IMR-90 (cell line): Measurements from ENCODE around the gene MTOR. TPM values are rescaled to one million over a fixed set of nuclear protein-coding genes. Genes with fewer than 3 reads are reported as not detected.

Source experiments
- ATAC-seq: fragments of 200-7000 bp; cut with Tn5 transposase; 2 replicates; pipeline ENCODE4 v1.9.1; 2020; ENCODE audit warnings: low read depth, mild to moderate bottlenecking, moderate library complexity
- BruUV-seq: library from RNA; stranded (reverse); fragments of 400-500 nt; replicated peaks from 2 replicates; lab custom pipeline; 2021; lab: Mats Ljungman, UMichigan
- CTCF ChIA-PET: fragments of 300-600 bp; formaldehyde crosslinking; extraction: SDS; loops from one replicate; lab custom pipeline; 2021; ENCODE audit warnings: antibody characterized with exemption; lab: Yijun Ruan, JAX
- POLR2A ChIA-PET: fragments of 300-600 bp; sonication (Branson Sonifier 250); formaldehyde crosslinking; loops from one replicate; lab custom pipeline; 2022; ENCODE audit warnings: antibody characterized with exemption; ENCODE audit not compliant: unreplicated experiment; lab: Charles Lee
- DNase-seq: peaks from one replicate; pipeline ENCODE4 v3.0.0; 2013
- H2AFZ ChIP-seq: replicated peaks from 2 replicates; pipeline ENCODE3; 2013; ENCODE audit warnings: low read length, mild to moderate bottlenecking; ENCODE audit not compliant: poor library complexity
- H2AK5ac ChIP-seq: 2 replicates; pipeline ENCODE4 v1.6.1; 2013; ENCODE audit warnings: low read depth, low read length, inconsistent platforms
- H2AK9ac ChIP-seq: replicated peaks from 2 replicates; pipeline ENCODE3; 2013; ENCODE audit warnings: mild to moderate bottlenecking, low read depth, low read length, moderate library complexity; ENCODE audit not compliant: poor library complexity
- H2BK120ac ChIP-seq: 2 replicates; pipeline ENCODE4 v1.6.1; 2013; ENCODE audit warnings: low read depth, low read length, inconsistent platforms
- H2BK15ac ChIP-seq: 3 replicates; pipeline ENCODE4 v1.6.1; 2013; ENCODE audit warnings: low read depth, low read length, inconsistent platforms
- H2BK20ac ChIP-seq: 2 replicates; pipeline ENCODE4 v1.6.1; 2013; ENCODE audit warnings: low read depth, mild to moderate bottlenecking, inconsistent platforms, low read length, moderate library complexity
- H2BK5ac ChIP-seq: 2 replicates; pipeline ENCODE4 v1.6.1; 2013; ENCODE audit warnings: mild to moderate bottlenecking, low read depth, low read length, inconsistent platforms; ENCODE audit not compliant: poor library complexity, severe bottlenecking
- H3K14ac ChIP-seq: replicated peaks from 2 replicates; pipeline ENCODE4 v1.6.1; 2013; ENCODE audit warnings: low read depth, low read length, inconsistent platforms
- H3K18ac ChIP-seq: 2 replicates; pipeline ENCODE4 v1.6.1; 2013; ENCODE audit warnings: low read depth, low read length, control low read depth
- H3K23ac ChIP-seq: 2 replicates; pipeline ENCODE4 v1.6.1; 2013; ENCODE audit warnings: low read depth, low read length, inconsistent platforms
- H3K27ac ChIP-seq: 2 replicates; pipeline ENCODE4 v1.5.1; 2013; ENCODE audit warnings: mild to moderate bottlenecking, control low read depth, low read length; ENCODE audit not compliant: insufficient read depth
- H3K27me3 ChIP-seq: 2 replicates; pipeline ENCODE4 v1.6.1; 2013; ENCODE audit warnings: low read length; ENCODE audit not compliant: control insufficient read depth, insufficient read depth
- H3K36me3 ChIP-seq: 2 replicates; pipeline ENCODE4 v1.6.1; 2013; ENCODE audit warnings: low read length, mixed read lengths; ENCODE audit not compliant: control insufficient read depth, insufficient read depth
- H3K4ac ChIP-seq: 2 replicates; pipeline ENCODE4 v1.6.1; 2013; ENCODE audit warnings: low read depth, low read length, inconsistent platforms
- H3K4me1 ChIP-seq: 2 replicates; pipeline ENCODE4 v1.6.1; 2013; ENCODE audit warnings: low read length, mixed read lengths; ENCODE audit not compliant: control insufficient read depth, insufficient read depth
- H3K4me2 ChIP-seq: 2 replicates; pipeline ENCODE4 v1.6.1; 2013; ENCODE audit warnings: low read depth, mild to moderate bottlenecking, control low read depth, low read length, moderate library complexity
- H3K4me3 ChIP-seq: 2 replicates; pipeline ENCODE4 v1.5.1; 2013; ENCODE audit warnings: low read depth, mild to moderate bottlenecking, control low read depth, low read length, moderate library complexity; ENCODE audit not compliant: insufficient read depth
- H3K56ac ChIP-seq: 2 replicates; pipeline ENCODE4 v1.6.1; 2013; ENCODE audit warnings: low read length, inconsistent platforms; ENCODE audit not compliant: insufficient read depth; ENCODE audit errors: extremely low read depth
- H3K79me1 ChIP-seq, 2 experiments: 2 replicates each; pipeline ENCODE4 v1.6.1; 2013; ENCODE audit warnings: low read length in 2 of 2, inconsistent platforms in 1 of 2, low read depth in 1 of 2
- H3K9ac ChIP-seq: 2 replicates; pipeline ENCODE4 v1.6.1; 2013; ENCODE audit warnings: low read depth, low read length, control low read depth
- H3K9me1 ChIP-seq: 2 replicates; pipeline ENCODE4 v1.6.1; 2013; ENCODE audit warnings: low read length, inconsistent platforms; ENCODE audit not compliant: insufficient read depth
- H3K9me3 ChIP-seq: 2 replicates; pipeline ENCODE4 v1.6.1; 2013; ENCODE audit warnings: low read length; ENCODE audit not compliant: control insufficient read depth, insufficient read depth
- H4K20me1 ChIP-seq: 2 replicates; pipeline ENCODE4 v1.6.1; 2013; ENCODE audit warnings: low read length, inconsistent platforms; ENCODE audit not compliant: insufficient read depth
- H4K5ac ChIP-seq: 2 replicates; pipeline ENCODE4 v1.6.1; 2013; ENCODE audit warnings: mild to moderate bottlenecking, low read depth, low read length, control low read depth
- H4K8ac ChIP-seq, 2 experiments: 2 replicates each; pipeline ENCODE4 v1.6.1; 2013; ENCODE audit warnings: low read depth in 2 of 2, low read length in 2 of 2, control low read depth in 1 of 2, inconsistent platforms in 1 of 2
- H4K91ac ChIP-seq: 2 replicates; pipeline ENCODE4 v1.6.1; 2013; ENCODE audit warnings: low read depth, low read length, inconsistent platforms; ENCODE audit not compliant: insufficient read depth
- BHLHE40 ChIP-seq: fragments of 150-350 bp; IDR thresholded peaks from 2 replicates; pipeline ENCODE4 v1.6.1; 2016; ENCODE audit warnings: mild to moderate bottlenecking, low read depth, low read length
- CEBPB ChIP-seq: IDR thresholded peaks from 2 replicates; pipeline ENCODE4 v1.6.1; 2012; ENCODE audit warnings: low read depth, low read length, improper control_type of control experiment
- CHD1 ChIP-seq: IDR thresholded peaks from 2 replicates; pipeline ENCODE4 v1.6.1; 2012; ENCODE audit warnings: low read depth, low read length, improper control_type of control experiment
- FOS ChIP-seq: fragments of 150-350 bp; IDR thresholded peaks from 2 replicates; pipeline ENCODE4 v1.6.1; 2016; ENCODE audit warnings: low read depth, low read length
- MAFK ChIP-seq: IDR thresholded peaks from 2 replicates; pipeline ENCODE4 v1.6.1; 2012; ENCODE audit warnings: low read depth, low read length, improper control_type of control experiment
- MAZ ChIP-seq: IDR thresholded peaks from 2 replicates; pipeline ENCODE4 v1.6.1; 2012; ENCODE audit warnings: low read depth, mild to moderate bottlenecking, low read length, improper control_type of control experiment, moderate library complexity, borderline replicate concordance
- MXI1 ChIP-seq: IDR thresholded peaks from 2 replicates; pipeline ENCODE4 v1.6.1; 2012; ENCODE audit warnings: low read depth, mild to moderate bottlenecking, low read length, moderate library complexity, borderline replicate concordance
- NFE2L2 ChIP-seq: fragments of 150-350 bp; IDR thresholded peaks from 2 replicates; pipeline ENCODE4 v1.6.1; 2016; ENCODE audit warnings: low read depth, mild to moderate bottlenecking, low read length
- POLR2A ChIP-seq: IDR thresholded peaks from 2 replicates; pipeline ENCODE4 v1.6.1; 2012; ENCODE audit warnings: mild to moderate bottlenecking, low read depth, low read length
- RAD21 ChIP-seq: IDR thresholded peaks from 2 replicates; pipeline ENCODE4 v1.6.1; 2012; ENCODE audit warnings: low read length, improper control_type of control experiment
- RCOR1 ChIP-seq: IDR thresholded peaks from 2 replicates; pipeline ENCODE4 v1.6.1; 2012; ENCODE audit warnings: mild to moderate bottlenecking, low read length, improper control_type of control experiment; ENCODE audit not compliant: insufficient replicate concordance
- RFX5 ChIP-seq: IDR thresholded peaks from 2 replicates; pipeline ENCODE4 v1.8.0; 2012; ENCODE audit warnings: low read depth, mild to moderate bottlenecking, low read length, moderate library complexity
- SMC3 ChIP-seq: fragments of 150-350 bp; IDR thresholded peaks from 2 replicates; pipeline ENCODE4 v1.6.1; 2016; ENCODE audit warnings: low read depth, mild to moderate bottlenecking, antibody characterized with exemption, low read length, moderate library complexity
- WGBS, 2 experiments: methylation state at CpG; one replicate each; pipeline versions ENCODE4 v1.1.5 to v1.1.7; 2013; ENCODE audit warnings: missing lambda C conversion rate in 2 of 2; ENCODE audit not compliant: insufficient read length in 1 of 2; ENCODE audit errors: extremely low coverage in 2 of 2; 5-methylcytosine and 5-hydroxymethylcytosine counted together
- dilution Hi-C: fragments of 300-500 bp; cut with HindIII; formaldehyde crosslinking; loops from one replicate; pipeline ENCODE4 v1.14.3; 2018; ENCODE audit warnings: low sequenced_read_pairs; ENCODE audit not compliant: unreplicated experiment
- in situ Hi-C: fragments of 300-500 bp; cut with MboI; formaldehyde crosslinking; loops from 3 replicates; pipeline ENCODE4 v1.14.3; 2019; ENCODE audit warnings: low sequenced_read_pairs, inconsistent platforms, mixed read lengths
- intact Hi-C: fragments of 100-400 bp; cut with micrococcal nuclease; formaldehyde crosslinking; loops from 2 replicates; pipeline ENCODE4 v1.10.0; 2022
- polyA plus RNA-seq, 3 experiments: library from polyadenylated mRNA; depleted of rRNA; stranded (reverse); fragments of >200 nt; gene quantifications; 2 replicates each; pipeline ENCODE4 v1.2.3, GENCODE V29; 2012; ENCODE audit warnings: low replicate concordance in 1 of 3
- total RNA-seq: library from RNA; depleted of rRNA; stranded (reverse); fragments of >200 nt; gene quantifications from 2 replicates; pipeline ENCODE4 v1.2.3, GENCODE V29; 2012
- TF ChIP-seq, protein P1 (sequence below): fragments of 150-350 bp; IDR thresholded peaks from 2 replicates; pipeline ENCODE4 v1.6.1; 2017; ENCODE audit warnings: mild to moderate bottlenecking, antibody characterized with exemption, low read length, low read depth
- TF ChIP-seq, protein P2 (sequence below): conservative IDR thresholded peaks from 2 replicates; pipeline ENCODE4 v1.5.1; 2012; ENCODE audit warnings: mild to moderate bottlenecking, low read depth, low read length, improper control_type of control experiment
- TF ChIP-seq, protein P3 (sequence below): fragments of 150-350 bp; IDR thresholded peaks from 2 replicates; pipeline ENCODE4 v1.6.1; 2016; ENCODE audit warnings: low read depth, mild to moderate bottlenecking, low read length, moderate library complexity, borderline replicate concordance

MTOR gene
- total and polyA plus RNA-seq, 2 of the 4 experiments (the other 2 are of a cell fraction): 19.2 to 36.7 TPM

DNA sequence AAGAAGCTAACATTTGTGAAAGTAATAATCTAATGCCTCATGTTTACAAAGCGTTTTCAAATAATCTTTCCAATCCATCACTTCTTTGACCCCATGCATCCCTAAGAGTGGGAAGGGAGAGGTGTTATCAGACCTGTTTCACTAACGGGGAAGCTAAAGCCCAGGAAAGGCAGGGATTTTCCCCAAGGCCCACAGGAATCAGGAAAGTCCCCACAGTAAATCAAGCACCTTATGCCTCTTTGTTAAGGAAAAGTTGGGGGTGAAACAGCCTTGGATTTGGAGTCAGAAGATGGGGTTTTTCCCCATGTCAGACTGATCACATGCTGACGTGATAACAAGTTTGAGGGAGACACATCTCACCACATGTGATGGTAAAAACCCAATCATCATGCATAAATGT is 93.1 kb downstream of the MTOR start:
- Histone ChIP-seq H2BK20ac (no peak overlapping the region), H2BK120ac (no peak overlapping the region), H3K56ac (no peak overlapping the region), H3K4me3 (no peak overlapping the region), H2AFZ (no peak overlapping the region), H2AK9ac (no peak overlapping the region), H2BK15ac (no peak overlapping the region), H4K5ac (no peak overlapping the region), H2BK5ac (no peak overlapping the region), H3K23ac (no peak overlapping the region), H4K20me1 (no peaks in the 10 kb centered on the region), H3K36me3 (peaks cover 8% of the 10 kb centered on the region), H3K4me2 (no peak overlapping the region), H2AK5ac (no peak overlapping the region), H3K79me1 (no peaks in the 10 kb centered on the region; a peak in 1 of 4 replicates), H3K27me3 (no peaks in the 10 kb centered on the region), H3K9me3 (no peaks in the 10 kb centered on the region), H3K4me1 (no peaks in the 10 kb centered on the region), H3K18ac (no peak overlapping the region), H3K9me1 (no peaks in the 10 kb centered on the region), H3K14ac (no peak overlapping the region), H4K8ac (no peak overlapping the region), H4K91ac (no peak overlapping the region), H3K27ac (no peak overlapping the region), H3K4ac (no peak overlapping the region), H3K9ac (no peak overlapping the region)
- no TSS peak for BruUV-seq
- CTCF ChIA-PET: interaction anchor here (1.1 kb wide), 1 partner anchor 13 kb away, joined by 3 read pairs; no protein-coding TSS in a partner anchor
- no CpG with 5 or more reads among the region's 3 CpGs for WGBS, 2 experiments
- ATAC-seq (no peak), DNase-seq (no peak)
- intact Hi-C loops: no loop called here
- dilution Hi-C loops: no loop called here
- TF ChIP-seq RCOR1 (no peak), BHLHE40 (no peak), MAFK (no peak), RAD21 (no peak), CHD1 (no peak), NFE2L2 (no peak), RFX5 (no peak), CEBPB (no peak), MAZ (no peak), FOS (no peak), SMC3 (no peak), POLR2A (no peak), MXI1 (no peak)
- TF ChIP-seq, protein P1, sequence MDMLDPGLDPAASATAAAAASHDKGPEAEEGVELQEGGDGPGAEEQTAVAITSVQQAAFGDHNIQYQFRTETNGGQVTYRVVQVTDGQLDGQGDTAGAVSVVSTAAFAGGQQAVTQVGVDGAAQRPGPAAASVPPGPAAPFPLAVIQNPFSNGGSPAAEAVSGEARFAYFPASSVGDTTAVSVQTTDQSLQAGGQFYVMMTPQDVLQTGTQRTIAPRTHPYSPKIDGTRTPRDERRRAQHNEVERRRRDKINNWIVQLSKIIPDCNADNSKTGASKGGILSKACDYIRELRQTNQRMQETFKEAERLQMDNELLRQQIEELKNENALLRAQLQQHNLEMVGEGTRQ: no peak
- TF ChIP-seq, protein P2, sequence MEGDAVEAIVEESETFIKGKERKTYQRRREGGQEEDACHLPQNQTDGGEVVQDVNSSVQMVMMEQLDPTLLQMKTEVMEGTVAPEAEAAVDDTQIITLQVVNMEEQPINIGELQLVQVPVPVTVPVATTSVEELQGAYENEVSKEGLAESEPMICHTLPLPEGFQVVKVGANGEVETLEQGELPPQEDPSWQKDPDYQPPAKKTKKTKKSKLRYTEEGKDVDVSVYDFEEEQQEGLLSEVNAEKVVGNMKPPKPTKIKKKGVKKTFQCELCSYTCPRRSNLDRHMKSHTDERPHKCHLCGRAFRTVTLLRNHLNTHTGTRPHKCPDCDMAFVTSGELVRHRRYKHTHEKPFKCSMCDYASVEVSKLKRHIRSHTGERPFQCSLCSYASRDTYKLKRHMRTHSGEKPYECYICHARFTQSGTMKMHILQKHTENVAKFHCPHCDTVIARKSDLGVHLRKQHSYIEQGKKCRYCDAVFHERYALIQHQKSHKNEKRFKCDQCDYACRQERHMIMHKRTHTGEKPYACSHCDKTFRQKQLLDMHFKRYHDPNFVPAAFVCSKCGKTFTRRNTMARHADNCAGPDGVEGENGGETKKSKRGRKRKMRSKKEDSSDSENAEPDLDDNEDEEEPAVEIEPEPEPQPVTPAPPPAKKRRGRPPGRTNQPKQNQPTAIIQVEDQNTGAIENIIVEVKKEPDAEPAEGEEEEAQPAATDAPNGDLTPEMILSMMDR: no peak
- TF ChIP-seq, protein P3, sequence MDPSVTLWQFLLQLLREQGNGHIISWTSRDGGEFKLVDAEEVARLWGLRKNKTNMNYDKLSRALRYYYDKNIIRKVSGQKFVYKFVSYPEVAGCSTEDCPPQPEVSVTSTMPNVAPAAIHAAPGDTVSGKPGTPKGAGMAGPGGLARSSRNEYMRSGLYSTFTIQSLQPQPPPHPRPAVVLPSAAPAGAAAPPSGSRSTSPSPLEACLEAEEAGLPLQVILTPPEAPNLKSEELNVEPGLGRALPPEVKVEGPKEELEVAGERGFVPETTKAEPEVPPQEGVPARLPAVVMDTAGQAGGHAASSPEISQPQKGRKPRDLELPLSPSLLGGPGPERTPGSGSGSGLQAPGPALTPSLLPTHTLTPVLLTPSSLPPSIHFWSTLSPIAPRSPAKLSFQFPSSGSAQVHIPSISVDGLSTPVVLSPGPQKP: no peak
- in situ Hi-C loops: no loop called here
- POLR2A ChIA-PET: no interaction called here
